GM12874 (cell line): ENCODE measurements around the gene TECPR2.

ENCODE experiments used
- TF ChIP-seq, protein P1 (sequence below): IDR thresholded peaks from 2 replicates; pipeline ENCODE4 v1.5.1; 2011; ENCODE audit warnings: low read depth, mild to moderate bottlenecking, control low read depth, low read length, moderate library complexity; ENCODE audit not compliant: insufficient read depth

Gene TECPR2

DNA sequence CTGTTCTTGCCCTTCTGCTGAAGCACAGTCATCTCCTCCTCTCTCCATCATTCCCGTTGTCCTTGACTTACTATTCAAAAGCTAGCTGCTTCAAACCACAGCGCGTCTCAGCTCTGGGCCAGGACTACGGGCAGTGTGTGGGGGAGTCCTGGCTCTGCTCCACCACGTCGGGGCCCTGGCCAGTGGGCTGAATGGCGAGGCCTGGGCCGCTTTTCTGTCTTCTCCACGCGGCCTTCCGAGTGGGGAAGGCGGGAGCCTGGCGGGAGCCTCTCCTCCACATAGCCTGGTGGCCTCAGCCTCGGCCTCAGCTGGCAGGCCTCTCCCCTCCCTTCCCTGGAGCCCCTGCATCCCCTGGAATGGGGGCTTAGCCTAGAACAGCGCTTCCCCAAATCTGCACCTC, 130.4 kb downstream of the TECPR2 start:
- TF ChIP-seq, protein P1, sequence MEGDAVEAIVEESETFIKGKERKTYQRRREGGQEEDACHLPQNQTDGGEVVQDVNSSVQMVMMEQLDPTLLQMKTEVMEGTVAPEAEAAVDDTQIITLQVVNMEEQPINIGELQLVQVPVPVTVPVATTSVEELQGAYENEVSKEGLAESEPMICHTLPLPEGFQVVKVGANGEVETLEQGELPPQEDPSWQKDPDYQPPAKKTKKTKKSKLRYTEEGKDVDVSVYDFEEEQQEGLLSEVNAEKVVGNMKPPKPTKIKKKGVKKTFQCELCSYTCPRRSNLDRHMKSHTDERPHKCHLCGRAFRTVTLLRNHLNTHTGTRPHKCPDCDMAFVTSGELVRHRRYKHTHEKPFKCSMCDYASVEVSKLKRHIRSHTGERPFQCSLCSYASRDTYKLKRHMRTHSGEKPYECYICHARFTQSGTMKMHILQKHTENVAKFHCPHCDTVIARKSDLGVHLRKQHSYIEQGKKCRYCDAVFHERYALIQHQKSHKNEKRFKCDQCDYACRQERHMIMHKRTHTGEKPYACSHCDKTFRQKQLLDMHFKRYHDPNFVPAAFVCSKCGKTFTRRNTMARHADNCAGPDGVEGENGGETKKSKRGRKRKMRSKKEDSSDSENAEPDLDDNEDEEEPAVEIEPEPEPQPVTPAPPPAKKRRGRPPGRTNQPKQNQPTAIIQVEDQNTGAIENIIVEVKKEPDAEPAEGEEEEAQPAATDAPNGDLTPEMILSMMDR, result no peak

DNA sequence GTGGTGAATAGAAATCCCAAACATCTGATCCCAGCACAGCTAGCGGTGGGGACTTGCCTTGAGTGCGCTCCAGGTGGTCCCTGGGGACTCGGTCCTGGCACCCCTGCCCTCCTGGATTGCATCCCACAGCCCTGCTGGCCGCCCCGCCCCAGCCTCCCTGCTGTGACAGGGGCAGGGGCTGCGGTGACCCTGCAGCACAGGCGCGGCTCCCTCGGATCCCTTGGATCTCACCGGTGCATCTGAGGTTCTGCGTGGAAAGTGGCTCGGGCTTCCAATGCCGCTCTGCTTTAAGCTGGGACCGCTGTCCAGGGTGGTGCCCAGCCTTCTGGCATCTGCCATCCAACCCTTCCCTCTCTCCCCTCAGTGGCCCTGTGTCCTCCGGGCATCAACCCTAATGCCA, 130.8 kb downstream of the TECPR2 start:
- TF ChIP-seq, protein P1, result no peak

DNA sequence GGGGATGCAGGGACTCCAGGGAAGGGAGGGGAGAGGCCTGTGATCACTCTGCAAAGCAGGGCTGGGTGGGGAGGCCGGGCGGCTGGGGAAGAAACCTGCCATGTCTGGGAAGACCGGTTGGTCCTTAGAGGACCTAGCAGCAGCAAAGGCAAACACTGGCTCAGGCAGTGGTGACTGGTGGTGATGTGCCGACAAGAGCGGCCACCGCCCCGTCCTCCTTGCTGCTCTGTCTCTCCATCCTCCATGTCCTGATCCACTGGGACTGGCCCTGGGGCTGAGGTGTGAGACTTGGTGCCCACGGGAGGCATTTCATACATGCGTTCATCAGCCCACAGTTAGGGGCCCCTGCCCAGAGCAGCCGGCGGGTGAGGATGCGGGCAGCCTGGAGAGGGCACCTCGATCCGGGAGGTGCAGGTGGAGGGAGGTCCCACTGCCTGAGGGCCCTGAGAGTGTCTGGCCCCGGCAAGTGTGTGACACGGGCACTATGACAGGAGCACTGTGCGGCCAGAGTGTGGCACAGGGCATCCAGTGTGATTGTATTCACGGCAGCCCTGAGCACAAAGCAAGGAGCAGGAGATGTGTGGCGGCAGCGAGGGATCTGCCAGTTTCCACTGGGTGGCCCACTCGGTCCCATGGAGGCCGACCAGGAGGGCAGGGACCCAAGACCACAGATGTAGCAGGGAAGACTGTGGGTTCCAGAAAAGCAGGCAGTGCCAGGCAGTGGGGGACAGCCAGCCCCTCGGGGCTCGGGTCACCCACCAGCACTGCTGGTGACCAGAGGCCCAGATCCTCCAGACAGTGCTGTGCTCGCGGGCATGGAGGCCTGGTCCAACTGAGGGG, 133.0 kb downstream of the TECPR2 start:
- TF ChIP-seq, protein P1, result no peak

DNA sequence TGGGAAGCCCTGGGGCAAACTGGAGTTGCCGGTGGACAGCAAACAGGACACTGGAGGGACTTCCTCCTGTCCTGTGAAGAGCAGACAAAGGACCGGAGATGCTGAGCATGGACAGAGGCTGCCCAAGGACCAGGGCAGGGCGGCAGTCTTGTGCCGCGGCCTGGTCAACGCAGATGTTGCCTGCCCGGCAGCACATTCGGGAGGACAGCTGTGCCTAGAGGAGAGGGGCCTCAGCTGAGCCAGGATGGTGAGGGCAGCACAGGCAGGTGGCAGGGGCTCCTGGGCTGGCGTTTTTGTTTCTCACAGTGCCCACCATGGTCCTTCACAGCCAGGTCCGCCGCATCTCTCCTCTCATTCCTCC, 133.6 kb downstream of the TECPR2 start:
- TF ChIP-seq, protein P1, result no peak

DNA sequence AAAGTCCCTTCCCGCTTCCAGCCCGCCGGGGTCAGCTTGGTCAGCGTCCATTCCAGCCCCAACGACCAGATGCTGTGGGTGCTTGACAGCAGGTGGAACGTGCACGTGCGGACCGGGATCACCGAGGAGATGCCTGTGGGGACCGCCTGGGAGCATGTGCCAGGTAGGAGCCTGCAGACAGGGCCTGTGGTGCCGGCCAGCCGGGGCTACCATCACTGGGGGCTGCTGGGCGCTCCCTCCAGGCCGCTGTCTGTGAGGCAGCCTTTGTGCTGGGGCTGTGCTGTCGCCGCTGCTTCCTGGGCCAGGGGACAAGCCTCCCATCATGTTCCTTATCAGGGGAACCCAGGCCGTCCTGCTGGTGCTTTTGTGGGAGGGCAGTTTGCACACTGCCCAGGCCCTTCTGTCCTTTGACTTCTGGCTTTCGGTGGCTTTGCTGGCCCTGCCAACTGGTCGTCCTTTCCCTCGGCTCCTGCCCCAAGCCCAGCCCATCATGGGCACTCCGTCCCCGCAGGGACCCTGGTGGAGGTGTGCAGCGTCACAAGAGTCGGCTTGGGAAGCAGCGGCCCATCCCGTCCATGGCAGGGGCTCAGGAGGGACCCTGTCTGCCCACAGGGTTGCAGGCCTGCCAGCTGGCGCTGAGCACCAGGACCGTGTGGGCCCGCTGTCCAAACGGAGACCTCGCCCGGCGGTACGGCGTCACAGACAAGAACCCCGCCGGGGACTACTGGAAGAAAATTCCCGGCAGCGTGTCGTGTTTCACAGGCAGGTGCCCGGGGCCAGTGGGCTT, 134.4 kb downstream of the TECPR2 start:
- TF ChIP-seq, protein P1, result no peak

DNA sequence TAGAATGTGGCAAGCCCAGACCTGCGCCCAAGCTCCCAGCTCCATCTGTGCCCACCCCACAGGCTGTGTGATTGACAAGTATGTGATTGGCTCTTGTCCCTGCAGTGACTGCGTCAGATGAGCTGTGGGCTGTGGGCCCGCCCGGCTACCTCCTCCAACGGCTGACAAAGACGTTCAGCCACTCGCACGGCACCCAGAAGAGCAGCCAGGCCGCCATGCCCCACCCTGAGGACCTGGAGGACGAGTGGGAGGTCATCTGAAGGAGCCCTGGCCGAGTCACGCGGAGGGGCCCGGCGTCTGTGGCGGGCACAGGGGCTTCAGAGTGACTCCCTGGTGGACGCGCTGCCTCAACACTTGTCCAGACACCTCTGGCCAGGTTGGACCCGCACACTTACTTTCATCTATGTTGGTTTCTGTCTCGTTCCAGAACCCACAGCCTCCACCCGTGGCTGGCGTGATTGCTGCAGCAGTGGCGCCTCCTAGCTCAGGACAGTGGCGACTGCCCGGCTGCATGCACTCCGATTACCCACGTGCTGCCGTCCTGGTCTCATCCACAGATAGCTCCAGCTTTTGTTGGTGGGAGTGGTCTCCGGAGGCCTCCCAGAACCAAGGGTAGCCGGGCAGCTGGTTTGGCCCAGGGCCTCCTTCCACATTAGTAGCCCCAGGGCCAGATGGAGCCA, 135.4 kb downstream of the TECPR2 start:
- TF ChIP-seq, protein P1, result no peak

DNA sequence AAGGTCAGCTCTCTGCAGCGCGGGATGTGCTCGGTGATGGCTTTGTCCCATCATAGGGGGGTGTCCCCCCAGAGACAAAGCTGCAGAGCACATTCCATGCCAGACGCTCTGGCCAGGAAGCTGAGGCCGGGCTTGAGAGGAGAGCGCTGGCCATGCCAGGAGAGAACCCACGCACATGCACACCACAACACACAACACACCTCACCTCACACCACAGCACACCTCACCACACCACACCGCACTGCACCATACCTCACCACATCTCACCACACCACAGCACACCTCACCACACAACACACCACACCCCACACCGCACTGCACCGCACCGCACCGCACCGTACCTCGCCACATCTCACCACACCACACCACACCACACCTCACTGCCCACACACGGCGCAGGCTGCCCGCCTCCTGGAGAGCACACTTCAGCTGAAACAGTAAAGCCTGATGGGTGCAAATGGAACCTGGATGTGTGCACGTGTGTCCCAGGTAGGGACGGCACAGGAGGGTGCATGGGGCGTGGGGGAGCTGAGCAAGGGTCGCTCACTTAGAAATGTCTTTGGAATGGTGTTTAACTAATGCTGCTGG, 136.0 kb downstream of the TECPR2 start:
- TF ChIP-seq, protein P1, result no peak
